HepG2 (cell line): ENCODE results near the gene CORT. TPM values are rescaled to one million over a fixed set of nuclear protein-coding genes. Genes with fewer than 3 reads are reported as not detected.
A peak's percentile ranks its signal among the peaks of the same experiment; 100 is the strongest.

ENCODE experiments used
- DNMT3B ChIP-seq: conservative IDR thresholded peaks from 2 replicates; pipeline ENCODE4 v1.6.1; 2016; ENCODE audit warnings: missing biosample characterization, control low read depth
- DR1 ChIP-seq: sonication (generic); formaldehyde crosslinking; IDR thresholded peaks from 2 replicates; pipeline ENCODE4 v1.8.0; 2021; ENCODE audit warnings: mild to moderate bottlenecking, missing genetic modification reagents, inconsistent platforms
- GATA4 ChIP-seq: sonication (generic); IDR thresholded peaks from 2 replicates; pipeline ENCODE4 v1.6.1; 2016; ENCODE audit warnings: antibody characterized with exemption, low read depth, borderline replicate concordance
- HOXA3 ChIP-seq: sonication (generic); formaldehyde crosslinking; IDR thresholded peaks from 2 replicates; pipeline ENCODE4 v1.5.0; 2020; ENCODE audit warnings: missing genetic modification reagents
- HOXA5 ChIP-seq: sonication (generic); formaldehyde crosslinking; IDR thresholded peaks from 2 replicates; pipeline ENCODE4 v1.4.0; 2020; ENCODE audit warnings: missing genetic modification reagents
- YEATS2 ChIP-seq: sonication (generic); formaldehyde crosslinking; IDR thresholded peaks from 2 replicates; pipeline ENCODE4 v1.4.0; 2020; ENCODE audit warnings: missing genetic modification reagents, borderline replicate concordance
- ZNF510 ChIP-seq: sonication (generic); formaldehyde crosslinking; IDR thresholded peaks from 2 replicates; pipeline ENCODE4 v1.4.0; 2020; ENCODE audit warnings: low read depth, mild to moderate bottlenecking, missing genetic modification reagents
- ZSCAN20 ChIP-seq: sonication (generic); formaldehyde crosslinking; IDR thresholded peaks from 2 replicates; pipeline ENCODE4 v1.4.0; 2020; ENCODE audit warnings: missing genetic modification reagents, mild to moderate bottlenecking, borderline replicate concordance
- polyA plus RNA-seq, 8 experiments: library from polyadenylated mRNA; depleted of rRNA in 3 of 8; stranded (reverse) in 7 of 8; unstranded in 1 of 8; fragments of >200 nt; fragmentation: Illumina TruSeq in 4 of 8; extraction: Trizol in 4 of 8; gene quantifications; 2 replicates each; pipeline versions ENCODE4 v1.2.1 to v1.2.3, GENCODE V29; 2011 to 2016; ENCODE audit warnings: low read depth in 4 of 8, missing spikeins in 1 of 8, mixed read lengths in 1 of 8; ENCODE audit not compliant: insufficient read depth in 1 of 8
- total RNA-seq, 5 experiments: library from RNA; depleted of rRNA; stranded (reverse); fragments of >200 nt; fragmentation: Illumina TruSeq; extraction: Trizol; gene quantifications; 2 replicates each; pipeline ENCODE4 v1.2.3, GENCODE V29; 2016; ENCODE audit warnings: low read depth in 1 of 5
- TF ChIP-seq, protein P1 (sequence below): sonication (generic); formaldehyde crosslinking; IDR thresholded peaks from 2 replicates; pipeline ENCODE4 v1.4.0; 2020; ENCODE audit warnings: mild to moderate bottlenecking, low read depth, missing genetic modification reagents
- TF ChIP-seq, protein P2 (sequence below): fragments of 450-650 bp; IDR thresholded peaks from 2 replicates; pipeline ENCODE4 v1.6.1; 2017; ENCODE audit warnings: mild to moderate bottlenecking
- TF ChIP-seq, protein P3 (sequence below): sonication (generic); formaldehyde crosslinking; IDR thresholded peaks from 2 replicates; pipeline ENCODE4 v1.4.0; 2020; ENCODE audit warnings: mild to moderate bottlenecking, missing genetic modification reagents
- TF ChIP-seq, protein P4 (sequence below): sonication (generic); formaldehyde crosslinking; IDR thresholded peaks from 2 replicates; pipeline ENCODE4 v1.4.0; 2020; ENCODE audit warnings: missing genetic modification reagents, mild to moderate bottlenecking, borderline replicate concordance

Gene CORT
- total and polyA plus RNA-seq, 2 of the 13 experiments (the other 11 are each of a cell fraction or from before 2014, with no cell fraction given): 0.11 to 0.62 TPM

- TF ChIP-seq DR1 (CRISPR knock-in tag) (no peak), ZNF510 (CRISPR knock-in tag) (no peak), GATA4 (0 out of 2 replicates have a peak, but pooled peaks have one; percentile 41), HOXA5 (peak; percentile 92), HOXA3 (CRISPR knock-in tag) (peak; percentile 96), DNMT3B (CRISPR knock-in tag) (no peak), YEATS2 (peak; percentile 82; the same call in 1 of the 2 replicates), ZSCAN20 (CRISPR knock-in tag) (peak; percentile 78; the same call in 1 of the 2 replicates)
- TF ChIP-seq, protein P1, sequence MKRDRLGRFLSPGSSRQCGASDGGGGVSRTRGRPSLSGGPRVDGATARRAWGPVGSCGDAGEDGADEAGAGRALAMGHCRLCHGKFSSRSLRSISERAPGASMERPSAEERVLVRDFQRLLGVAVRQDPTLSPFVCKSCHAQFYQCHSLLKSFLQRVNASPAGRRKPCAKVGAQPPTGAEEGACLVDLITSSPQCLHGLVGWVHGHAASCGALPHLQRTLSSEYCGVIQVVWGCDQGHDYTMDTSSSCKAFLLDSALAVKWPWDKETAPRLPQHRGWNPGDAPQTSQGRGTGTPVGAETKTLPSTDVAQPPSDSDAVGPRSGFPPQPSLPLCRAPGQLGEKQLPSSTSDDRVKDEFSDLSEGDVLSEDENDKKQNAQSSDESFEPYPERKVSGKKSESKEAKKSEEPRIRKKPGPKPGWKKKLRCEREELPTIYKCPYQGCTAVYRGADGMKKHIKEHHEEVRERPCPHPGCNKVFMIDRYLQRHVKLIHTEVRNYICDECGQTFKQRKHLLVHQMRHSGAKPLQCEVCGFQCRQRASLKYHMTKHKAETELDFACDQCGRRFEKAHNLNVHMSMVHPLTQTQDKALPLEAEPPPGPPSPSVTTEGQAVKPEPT: no peak
- TF ChIP-seq, protein P2, sequence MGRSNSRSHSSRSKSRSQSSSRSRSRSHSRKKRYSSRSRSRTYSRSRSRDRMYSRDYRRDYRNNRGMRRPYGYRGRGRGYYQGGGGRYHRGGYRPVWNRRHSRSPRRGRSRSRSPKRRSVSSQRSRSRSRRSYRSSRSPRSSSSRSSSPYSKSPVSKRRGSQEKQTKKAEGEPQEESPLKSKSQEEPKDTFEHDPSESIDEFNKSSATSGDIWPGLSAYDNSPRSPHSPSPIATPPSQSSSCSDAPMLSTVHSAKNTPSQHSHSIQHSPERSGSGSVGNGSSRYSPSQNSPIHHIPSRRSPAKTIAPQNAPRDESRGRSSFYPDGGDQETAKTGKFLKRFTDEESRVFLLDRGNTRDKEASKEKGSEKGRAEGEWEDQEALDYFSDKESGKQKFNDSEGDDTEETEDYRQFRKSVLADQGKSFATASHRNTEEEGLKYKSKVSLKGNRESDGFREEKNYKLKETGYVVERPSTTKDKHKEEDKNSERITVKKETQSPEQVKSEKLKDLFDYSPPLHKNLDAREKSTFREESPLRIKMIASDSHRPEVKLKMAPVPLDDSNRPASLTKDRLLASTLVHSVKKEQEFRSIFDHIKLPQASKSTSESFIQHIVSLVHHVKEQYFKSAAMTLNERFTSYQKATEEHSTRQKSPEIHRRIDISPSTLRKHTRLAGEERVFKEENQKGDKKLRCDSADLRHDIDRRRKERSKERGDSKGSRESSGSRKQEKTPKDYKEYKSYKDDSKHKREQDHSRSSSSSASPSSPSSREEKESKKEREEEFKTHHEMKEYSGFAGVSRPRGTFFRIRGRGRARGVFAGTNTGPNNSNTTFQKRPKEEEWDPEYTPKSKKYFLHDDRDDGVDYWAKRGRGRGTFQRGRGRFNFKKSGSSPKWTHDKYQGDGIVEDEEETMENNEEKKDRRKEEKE: no peak
- TF ChIP-seq, protein P3, sequence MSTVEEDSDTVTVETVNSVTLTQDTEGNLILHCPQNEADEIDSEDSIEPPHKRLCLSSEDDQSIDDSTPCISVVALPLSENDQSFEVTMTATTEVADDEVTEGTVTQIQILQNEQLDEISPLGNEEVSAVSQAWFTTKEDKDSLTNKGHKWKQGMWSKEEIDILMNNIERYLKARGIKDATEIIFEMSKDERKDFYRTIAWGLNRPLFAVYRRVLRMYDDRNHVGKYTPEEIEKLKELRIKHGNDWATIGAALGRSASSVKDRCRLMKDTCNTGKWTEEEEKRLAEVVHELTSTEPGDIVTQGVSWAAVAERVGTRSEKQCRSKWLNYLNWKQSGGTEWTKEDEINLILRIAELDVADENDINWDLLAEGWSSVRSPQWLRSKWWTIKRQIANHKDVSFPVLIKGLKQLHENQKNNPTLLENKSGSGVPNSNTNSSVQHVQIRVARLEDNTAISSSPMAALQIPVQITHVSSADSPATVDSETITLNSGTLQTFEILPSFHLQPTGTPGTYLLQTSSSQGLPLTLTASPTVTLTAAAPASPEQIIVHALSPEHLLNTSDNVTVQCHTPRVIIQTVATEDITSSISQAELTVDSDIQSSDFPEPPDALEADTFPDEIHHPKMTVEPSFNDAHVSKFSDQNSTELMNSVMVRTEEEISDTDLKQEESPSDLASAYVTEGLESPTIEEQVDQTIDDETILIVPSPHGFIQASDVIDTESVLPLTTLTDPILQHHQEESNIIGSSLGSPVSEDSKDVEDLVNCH (CRISPR knock-in tag): no peak
- TF ChIP-seq, protein P4, sequence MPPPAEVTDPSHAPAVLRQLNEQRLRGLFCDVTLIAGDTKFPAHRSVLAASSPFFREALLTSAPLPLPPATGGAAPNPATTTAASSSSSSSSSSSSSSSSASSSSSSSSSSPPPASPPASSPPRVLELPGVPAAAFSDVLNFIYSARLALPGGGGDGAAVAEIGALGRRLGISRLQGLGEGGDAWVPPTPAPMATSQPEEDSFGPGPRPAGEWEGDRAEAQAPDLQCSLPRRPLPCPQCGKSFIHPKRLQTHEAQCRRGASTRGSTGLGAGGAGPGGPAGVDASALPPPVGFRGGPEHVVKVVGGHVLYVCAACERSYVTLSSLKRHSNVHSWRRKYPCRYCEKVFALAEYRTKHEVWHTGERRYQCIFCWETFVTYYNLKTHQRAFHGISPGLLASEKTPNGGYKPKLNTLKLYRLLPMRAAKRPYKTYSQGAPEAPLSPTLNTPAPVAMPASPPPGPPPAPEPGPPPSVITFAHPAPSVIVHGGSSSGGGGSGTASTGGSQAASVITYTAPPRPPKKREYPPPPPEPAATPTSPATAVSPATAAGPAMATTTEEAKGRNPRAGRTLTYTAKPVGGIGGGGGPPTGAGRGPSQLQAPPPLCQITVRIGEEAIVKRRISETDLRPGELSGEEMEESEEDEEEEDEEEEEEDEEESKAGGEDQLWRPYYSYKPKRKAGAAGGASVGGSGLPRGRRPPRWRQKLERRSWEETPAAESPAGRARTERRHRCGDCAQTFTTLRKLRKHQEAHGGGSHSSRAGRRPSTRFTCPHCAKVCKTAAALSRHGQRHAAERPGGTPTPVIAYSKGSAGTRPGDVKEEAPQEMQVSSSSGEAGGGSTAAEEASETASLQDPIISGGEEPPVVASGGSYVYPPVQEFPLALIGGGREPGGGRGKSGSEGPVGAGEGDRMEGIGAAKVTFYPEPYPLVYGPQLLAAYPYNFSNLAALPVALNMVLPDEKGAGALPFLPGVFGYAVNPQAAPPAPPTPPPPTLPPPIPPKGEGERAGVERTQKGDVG: 0 out of 2 replicates have a peak, but pooled peaks have one; percentile 28
Measured at GRCh38 chr1:10474613-10475507, 25.0 kb downstream of the CORT start, which contains the start of gene PEX14 (continued).
